ENCODE measurements around the gene FN3K.
A peak's percentile ranks its signal among the peaks of the same experiment; 100 is the strongest.
"Not testable (repeated sequence)": the region's sequence is repeated elsewhere in the genome, so short reads cannot be mapped to it uniquely, and the experiment has no call there.

FN3K gene

GRCh38 chr17:82743344-82744219 lies 8.2 kb downstream of the FN3K start:
- no peak overlapping the region for H3K4me3 ChIP-seq
- TF ChIP-seq, protein P1, sequence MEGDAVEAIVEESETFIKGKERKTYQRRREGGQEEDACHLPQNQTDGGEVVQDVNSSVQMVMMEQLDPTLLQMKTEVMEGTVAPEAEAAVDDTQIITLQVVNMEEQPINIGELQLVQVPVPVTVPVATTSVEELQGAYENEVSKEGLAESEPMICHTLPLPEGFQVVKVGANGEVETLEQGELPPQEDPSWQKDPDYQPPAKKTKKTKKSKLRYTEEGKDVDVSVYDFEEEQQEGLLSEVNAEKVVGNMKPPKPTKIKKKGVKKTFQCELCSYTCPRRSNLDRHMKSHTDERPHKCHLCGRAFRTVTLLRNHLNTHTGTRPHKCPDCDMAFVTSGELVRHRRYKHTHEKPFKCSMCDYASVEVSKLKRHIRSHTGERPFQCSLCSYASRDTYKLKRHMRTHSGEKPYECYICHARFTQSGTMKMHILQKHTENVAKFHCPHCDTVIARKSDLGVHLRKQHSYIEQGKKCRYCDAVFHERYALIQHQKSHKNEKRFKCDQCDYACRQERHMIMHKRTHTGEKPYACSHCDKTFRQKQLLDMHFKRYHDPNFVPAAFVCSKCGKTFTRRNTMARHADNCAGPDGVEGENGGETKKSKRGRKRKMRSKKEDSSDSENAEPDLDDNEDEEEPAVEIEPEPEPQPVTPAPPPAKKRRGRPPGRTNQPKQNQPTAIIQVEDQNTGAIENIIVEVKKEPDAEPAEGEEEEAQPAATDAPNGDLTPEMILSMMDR (IDR thresholded peaks at IDR 0.05), result no peak
- H3K27ac ChIP-seq, result no peak overlapping the region
- DNase-seq (ENCODE audit: low spot score), result no peak

- not testable (repeated sequence) for H3K27ac ChIP-seq, H3K4me3 ChIP-seq
Measured at GRCh38 chr17:82744736-82745135, 9.3 kb downstream of the FN3K start.

GRCh38 chr17:82745524-82745923 lies 10.1 kb downstream of the FN3K start:
- no peak overlapping the region for H3K27ac ChIP-seq
- no peak for DNase-seq (ENCODE audit: low spot score)
- TF ChIP-seq, protein P1 (IDR thresholded peaks at IDR 0.05), result no peak
- no peak overlapping the region for H3K4me3 ChIP-seq

More at GRCh38 chr17:82744736-82745135, 9.3 kb downstream of the FN3K start:
- DNase-seq (ENCODE audit: low spot score), result not testable (repeated sequence)

DNA sequence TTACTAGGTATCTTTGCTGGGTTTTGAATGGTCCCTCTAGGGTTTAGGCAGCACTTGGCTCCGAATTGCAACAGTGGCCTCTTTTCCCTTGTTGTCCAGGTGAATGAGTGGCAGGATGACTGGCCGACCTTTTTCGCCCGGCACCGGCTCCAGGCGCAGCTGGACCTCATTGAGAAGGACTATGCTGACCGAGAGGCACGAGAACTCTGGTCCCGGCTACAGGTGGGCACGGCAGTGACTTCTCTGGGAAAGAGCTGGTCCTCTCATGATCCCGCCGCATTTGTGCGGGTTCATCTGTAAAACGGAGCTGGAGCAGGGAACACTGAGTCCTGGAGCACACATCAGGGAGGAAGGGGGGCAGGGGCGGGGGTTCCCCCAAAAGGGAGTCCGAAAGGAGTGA lies 13.3 kb downstream of the FN3K start:
- H3K27ac ChIP-seq, result no peak overlapping the region
- H3K4me3 ChIP-seq, result no peak overlapping the region
- no peak for DNase-seq (ENCODE audit: low spot score)
- TF ChIP-seq, protein P1 (IDR thresholded peaks at IDR 0.05), result no peak

- no peak overlapping the region for H3K4me3 ChIP-seq
- H3K27ac ChIP-seq, result peak overlapping the region in 1 of 2 donors; percentile 22
Measured at GRCh38 chr17:82750241-82750908, 15.0 kb downstream of the FN3K start.

DNA sequence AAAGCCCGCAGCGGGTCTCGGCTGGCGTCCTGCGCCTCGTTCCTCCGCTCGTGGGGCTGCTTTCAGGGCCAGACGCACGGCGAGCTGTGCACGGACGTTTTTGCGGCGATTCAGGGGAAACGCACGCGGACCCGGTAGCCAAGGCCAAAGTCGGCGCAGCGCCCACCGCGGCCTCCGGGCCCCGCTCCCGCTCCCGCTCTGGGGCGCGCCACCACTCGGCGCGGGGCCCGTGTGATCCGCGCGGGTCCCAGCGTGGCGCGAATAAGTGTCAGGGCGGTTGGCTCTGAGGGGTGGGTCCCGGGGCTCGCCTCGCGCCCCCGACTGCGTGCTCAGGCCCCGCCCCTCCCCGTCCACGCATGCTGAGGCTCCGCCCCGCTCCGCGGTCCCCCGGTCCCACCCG lies 15.8 kb downstream of the FN3K start:
- peak overlapping the region; percentile 80 to 96 for H3K27ac ChIP-seq
- TF ChIP-seq, protein P1 (IDR thresholded peaks at IDR 0.05), result no peak
- no peak for DNase-seq (ENCODE audit: low spot score)
- H3K4me3 ChIP-seq, result peak overlapping the region; percentile 99

More at GRCh38 chr17:82750241-82750908, 15.0 kb downstream of the FN3K start:
- TF ChIP-seq, protein P1 (IDR thresholded peaks at IDR 0.05), result no peak
- DNase-seq (ENCODE audit: low spot score), result no peak

- peak within 1 kb of the TSS; percentile 80 to 96 for H3K27ac ChIP-seq
Measured at GRCh38 chr17:82751571-82752370, 16.4 kb downstream of the FN3K start, which contains the start of gene TBCD. Gene TBCD (plus strand): TSS chr17:82752065. CDS start chr17:82752194, 129 bp downstream.

More at GRCh38 chr17:82751571-82752370, 16.4 kb downstream of the FN3K start, which contains the start of gene TBCD:
- peak within 1 kb of the TSS; percentile 99 for H3K4me3 ChIP-seq
- peak; percentile 92 for DNase-seq (ENCODE audit: low spot score)
- TF ChIP-seq, protein P1 (IDR thresholded peaks at IDR 0.05), result no peak

Data from coronary artery (tissue), 2 donors.